ENCODE data around the gene HS2ST1.

Gene HS2ST1

GRCh38 chr1:87144316-87144895, 230.0 kb downstream of the HS2ST1 start:
- no peak for DNase-seq

DNA sequence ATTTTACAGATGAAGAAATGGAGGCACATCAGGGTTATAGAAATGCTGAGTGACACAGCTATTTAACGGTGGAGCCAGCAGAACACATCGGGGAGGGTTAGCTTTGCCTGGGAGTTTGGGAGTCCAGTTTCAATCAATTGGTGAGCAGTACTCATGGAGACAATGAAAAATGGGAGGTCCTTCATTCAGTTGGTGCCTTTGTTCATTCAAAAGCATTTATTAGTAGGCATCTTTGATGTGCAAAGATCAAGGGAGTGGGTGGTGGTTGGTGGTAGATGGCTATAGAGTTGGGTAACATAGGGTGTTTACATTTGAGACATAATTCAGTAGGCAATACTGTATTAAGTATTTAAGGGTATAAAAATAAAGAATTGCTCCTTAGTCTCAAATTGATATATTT, 230.5 kb downstream of the HS2ST1 start:
- no peak for DNase-seq

- no peak for DNase-seq
Observed at GRCh38 chr1:87146538-87146937, 232.1 kb downstream of the HS2ST1 start.

DNA sequence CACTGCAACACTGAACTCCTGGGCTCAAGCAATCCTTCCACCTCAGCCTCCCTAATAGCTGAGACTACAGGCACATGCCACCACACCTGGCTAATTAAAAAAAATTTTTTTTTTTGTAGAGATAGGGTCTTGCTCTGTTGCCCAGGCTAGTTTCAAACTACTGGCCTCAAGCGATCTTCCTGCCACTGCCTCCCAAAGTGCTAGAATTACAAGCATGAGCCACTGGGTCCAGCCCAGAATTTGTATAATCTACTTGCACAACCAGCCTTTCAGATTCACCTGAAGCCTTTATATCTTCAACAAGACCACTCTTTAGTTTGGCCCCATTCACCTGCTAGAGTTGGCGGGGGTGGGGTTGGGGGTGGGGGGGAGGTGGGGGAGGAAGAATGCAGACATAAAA, 232.6 kb downstream of the HS2ST1 start:
- no peak for DNase-seq

DNA sequence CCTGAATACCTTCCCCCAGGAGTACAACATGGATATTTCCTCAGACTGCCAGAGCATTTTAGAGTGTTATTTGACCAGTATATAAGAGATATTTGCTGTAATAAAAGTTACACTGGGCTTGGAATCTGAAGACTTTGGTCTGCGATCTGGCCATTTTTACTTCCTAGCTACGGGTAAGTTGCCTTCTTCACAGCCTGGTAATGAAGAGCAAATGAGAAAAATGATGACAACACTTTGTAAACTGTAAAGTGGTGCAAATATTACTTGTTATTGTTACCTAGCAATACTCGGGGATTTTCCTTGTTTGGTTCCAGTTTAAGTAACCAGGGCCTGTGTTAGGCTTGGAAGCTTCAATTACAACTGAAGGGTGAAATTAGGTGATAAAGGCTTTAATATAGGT, 233.4 kb downstream of the HS2ST1 start:
- no peak for DNase-seq

- DNase-seq = no peak
Observed at GRCh38 chr1:87148661-87149060, 234.2 kb downstream of the HS2ST1 start.

DNA sequence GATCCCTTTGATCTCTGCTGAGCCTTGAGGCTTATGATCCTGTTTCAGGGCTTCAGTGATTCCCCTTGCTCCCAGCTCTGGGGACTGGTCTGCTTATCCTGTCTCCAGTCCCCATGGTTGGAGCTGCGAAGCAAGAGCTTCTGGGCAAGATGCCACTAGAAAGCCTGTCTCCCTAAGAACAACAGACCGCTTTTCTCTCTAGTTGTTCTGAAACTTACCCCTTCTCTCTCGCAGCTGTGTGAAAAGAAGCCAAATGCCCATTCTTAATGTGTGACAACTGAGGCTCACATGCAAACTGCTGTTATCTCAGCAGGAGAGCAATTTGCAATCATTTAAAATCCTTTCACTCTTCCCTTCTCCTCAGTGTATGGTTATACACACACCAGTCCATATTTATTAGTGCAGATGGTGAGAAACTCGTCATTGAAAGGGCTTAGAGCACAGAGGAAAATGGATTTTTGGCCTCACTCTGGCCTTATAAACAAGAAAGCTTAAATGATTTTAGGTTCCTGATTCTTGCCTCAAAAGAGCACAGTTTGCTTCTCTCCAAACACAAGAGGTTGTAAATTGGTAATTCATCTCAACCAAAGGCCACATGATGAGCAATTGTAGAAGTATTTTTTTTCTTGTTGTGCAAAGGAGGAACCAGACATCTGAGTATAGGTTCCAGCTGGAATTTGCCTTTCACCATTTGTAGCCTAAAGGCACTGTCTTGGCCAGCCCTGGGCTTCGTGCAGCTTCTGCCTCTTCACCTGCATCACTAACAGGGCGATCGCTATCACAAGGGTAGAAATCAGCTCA, 235.0 kb downstream of the HS2ST1 start:
- no peak for DNase-seq

DNA sequence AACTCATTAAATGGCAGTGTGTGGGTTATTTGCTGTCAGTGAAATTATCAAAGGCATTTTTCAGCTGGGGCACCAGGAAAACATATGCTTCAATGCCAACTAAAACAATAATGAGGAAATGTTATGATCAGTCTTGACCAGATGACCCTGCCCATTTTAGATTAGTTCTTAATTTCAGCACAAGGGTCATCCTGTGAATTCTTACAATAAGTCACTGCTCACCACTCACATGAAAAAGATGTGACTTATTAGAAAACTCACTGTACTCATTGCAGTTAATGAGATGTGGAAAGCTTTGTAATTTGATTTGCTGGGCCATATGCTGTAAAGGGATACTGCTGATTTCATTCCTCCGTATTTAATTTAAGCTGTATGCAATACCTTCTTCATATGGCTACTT, 235.7 kb downstream of the HS2ST1 start:
- no peak for DNase-seq

GRCh38 chr1:87151500-87152421, 237.3 kb downstream of the HS2ST1 start:
- DNase-seq = no peak

DNA sequence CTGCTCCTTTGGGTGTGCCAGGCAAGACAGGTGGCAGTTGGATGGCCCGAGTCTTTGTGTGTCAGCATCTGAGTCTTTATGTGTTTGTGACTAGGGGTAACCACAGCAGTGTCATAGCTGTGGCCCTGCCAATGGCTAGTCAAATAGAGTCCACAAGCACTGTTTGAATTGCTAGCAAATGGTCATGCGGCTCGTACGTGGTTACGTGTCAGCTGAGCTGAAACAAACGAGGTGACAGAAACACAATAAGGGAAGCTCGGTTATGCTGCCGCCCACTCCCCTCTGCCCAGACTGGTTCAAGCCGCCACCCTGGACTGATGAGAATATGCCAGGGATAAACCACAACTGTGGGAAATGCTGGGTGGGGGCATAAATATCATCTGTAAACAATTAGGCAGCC, 239.9 kb downstream of the HS2ST1 start:
- DNase-seq = peak; percentile 68

GRCh38 chr1:87155170-87155569, 240.7 kb downstream of the HS2ST1 start:
- no peak for DNase-seq

DNA sequence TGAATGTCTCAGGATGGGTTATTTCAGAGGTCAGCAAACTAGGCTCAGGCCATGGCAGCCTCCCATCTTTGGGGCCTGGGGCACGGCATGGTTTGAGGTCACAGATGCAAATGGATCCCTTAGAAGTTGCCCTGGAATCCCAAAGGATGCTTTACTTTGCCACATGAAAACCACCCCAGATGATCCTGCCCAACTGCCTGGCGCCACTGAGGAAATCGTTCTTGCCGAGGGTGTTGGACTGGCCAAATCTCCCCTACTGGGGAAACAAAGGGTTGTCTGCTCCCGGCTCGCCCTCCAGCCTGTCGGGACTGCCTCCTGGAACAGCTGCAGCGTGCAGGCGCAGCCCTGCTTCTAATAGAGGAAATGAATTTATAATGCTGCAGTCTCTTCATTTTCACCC, 241.2 kb downstream of the HS2ST1 start:
- DNase-seq = no peak

- no peak for DNase-seq
Observed at GRCh38 chr1:87156124-87156523, 241.7 kb downstream of the HS2ST1 start.

DNA sequence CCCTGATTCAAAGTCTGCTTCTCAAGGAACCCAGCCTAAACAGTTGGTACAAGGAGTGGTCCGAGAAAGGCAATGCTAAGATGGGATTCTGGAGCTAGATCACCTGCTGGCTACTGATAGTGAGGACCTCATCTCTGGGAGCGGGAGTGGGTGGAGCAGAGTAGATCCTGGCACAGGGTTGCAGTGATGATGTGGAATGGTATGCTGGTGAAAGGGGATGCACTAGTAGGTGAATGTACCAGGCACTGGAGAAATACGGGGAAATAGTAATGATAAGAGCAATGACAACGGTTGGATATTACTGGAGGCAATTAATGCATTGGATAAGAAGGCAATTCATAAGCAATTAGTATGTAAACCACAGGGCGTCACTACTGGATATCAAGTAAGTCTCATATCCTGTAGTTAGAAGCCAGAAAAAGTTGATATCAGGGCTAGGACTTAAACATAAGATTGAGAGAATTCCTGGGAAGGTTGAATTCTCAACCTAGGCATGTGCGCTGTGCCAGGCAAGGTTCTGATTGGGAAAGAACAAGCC, 245.0 kb downstream of the HS2ST1 start:
- DNase-seq = no peak
